Activated T-cell treated with anti-CD3 and anti-CD28 coated beads, Interleukin-2, amount 50 U/mL, for 48 hours (primary cell): ENCODE measurements around the gene HOXB1.

ENCODE experiments used
- DNase-seq, 2 experiments: peaks; one replicate each; pipeline ENCODE4 v3.0.0-alpha.2; 2020

Gene HOXB1

DNA sequence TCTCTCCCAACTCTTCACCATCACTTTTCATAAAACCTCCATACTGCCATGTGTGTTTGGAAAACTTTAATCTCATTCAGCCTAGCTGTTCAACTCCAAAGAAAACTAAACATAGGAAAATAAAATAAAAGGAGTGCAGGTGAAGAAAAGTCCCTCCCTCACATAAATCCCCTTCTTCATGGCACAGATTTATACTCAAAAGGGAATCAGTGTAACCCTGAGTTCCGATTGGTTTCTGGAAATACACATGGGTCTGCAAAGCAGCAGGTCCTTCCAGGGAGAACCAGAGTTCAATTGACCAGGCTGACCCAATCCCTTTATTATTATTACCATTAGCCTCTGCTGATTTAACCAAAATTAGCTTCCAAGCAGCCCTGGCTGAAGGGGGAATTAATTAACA lies 23.0 kb upstream of the HOXB1 start:
- no peak for DNase-seq

DNA sequence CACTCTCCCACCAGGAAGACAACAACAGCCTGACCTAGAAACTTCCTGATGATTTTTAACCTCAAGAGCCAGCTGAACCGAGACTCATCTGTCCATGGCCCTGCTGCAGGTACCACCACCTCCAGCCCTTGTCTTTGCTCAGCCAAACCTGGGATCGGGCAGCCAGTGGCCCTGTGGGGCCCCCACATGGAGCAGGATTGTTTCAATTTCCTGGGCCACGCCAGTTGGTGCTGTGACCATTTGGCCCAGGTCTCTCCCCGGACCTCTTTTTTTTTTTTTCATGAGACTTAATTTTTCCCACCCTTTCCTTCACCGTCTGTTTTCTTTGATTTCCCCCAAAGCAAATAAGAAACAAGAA lies 22.4 kb upstream of the HOXB1 start:
- DNase-seq = no peak

- DNase-seq = no peak
Observed at GRCh38 chr17:48552466-48553189, 21.8 kb upstream of the HOXB1 start.

DNA sequence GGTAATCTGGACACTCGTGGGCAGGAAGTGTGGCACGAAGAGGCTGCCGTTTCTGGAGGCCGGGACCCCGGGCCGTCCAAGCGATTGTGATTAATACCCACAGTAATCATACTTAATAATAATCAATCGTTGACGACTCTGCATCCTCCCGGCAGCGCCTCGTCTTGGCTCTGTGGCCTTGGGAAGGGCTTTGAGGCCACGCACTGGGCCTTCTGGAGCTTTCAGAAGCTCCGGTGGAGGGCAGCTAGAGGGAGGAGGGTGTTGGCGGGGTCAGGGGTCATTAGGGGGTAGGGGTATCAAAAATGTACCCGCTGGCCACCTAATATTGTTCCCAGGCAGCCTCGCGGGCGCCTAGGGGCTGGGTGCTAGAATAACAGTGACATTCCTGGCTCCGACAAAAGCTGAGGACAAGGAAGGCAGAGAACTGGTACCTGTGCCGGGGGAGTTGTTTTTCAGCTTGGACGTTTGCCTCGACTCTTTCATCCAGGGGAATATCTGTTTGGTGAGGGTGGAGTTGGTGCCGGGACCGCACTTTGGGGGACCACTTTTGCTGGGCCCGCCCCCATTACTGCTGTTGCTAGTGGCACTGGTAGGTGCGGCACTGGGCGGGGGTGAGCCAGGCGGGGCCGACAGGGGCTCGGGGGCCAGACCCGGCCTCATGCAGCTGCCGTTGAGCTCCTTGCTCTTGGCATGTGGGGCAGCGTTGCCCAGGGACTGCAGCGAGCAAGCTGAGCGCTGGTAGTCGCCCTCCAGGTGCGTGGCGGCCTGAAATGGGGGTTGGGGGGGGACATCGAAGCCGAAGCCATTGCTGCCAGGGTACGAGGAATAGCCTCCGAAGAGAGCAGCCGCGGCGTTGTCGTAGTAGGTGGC lies 21.0 kb upstream of the HOXB1 start:
- DNase-seq = no peak

DNA sequence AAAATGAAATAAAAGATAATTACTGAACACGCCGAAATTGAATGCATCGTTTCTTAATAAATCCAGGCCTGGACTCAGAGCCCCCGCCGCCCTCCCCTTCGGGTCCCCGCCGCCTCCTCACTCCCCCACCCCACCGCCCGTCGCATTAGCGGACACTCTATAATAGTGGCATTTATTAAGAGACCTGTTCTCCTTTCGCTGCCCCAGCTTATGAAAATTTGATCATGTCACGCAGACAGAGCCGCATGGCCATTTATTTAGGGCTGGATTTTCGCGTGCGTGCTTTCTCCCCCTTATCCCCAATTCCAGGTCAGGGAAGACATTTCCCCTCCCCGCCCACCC lies 20.4 kb upstream of the HOXB1 start:
- no peak for DNase-seq

DNA sequence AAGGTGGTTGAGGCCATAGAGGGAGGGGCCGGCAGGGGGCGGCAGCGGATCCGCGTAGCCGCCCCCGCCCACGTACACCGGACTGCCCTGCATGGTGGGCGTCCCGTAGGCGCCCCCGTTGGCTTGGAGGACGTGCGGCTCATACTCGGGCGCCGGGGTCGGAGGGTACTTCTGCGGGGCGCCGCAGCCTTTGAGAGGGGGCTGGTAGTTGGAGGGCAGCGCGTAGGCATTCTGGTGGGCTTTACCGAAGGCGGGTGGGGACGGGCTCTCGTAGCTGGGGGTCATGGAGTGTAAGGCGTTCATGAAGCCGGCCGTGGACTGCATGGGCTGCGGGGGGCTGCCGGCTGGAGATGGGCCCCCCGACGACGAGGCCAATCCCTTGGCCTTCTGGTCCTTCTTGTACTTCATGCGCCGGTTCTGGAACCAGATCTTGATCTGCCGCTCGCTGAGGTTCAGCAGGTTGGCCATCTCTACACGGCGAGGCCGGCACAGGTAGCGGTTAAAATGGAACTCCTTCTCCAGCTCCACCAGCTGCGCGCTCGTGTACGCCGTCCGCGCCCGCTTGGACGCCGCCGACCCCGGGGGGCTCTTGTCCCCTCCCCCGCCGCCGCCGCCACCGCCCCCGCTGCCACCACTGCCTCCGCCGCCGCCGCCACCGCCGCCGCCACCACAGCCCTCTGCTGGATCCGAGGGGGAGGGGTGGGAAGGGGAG lies 19.8 kb upstream of the HOXB1 start:
- DNase-seq = no peak

DNA sequence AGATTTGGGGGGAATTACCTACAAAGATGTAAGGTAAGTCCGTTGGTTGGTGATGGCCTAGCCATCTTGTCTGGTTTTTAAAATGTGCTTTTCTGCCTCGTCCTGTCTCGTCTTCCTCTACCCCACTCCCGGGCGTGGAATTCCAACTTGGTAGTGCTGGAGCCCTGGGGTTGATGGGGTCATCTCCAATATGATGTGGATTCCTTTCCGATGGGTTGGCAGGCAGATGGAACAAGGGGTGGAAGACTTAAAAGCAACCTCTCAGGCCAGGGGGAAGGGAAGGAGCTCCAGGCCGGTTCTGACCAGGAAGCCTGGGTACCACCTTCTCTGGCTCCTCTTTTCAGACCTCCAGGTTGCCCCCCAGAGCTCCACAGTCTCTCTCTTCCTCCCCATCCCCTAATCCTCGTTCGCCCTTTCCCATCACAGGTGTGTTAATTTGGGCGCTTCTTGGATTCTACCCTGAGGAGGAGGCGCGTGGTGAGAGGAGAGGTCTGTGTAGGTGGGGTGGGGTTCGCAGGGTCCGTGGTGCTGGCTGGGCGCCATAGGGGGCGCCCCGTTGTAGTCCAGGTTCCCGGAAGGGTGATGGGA lies 19.2 kb upstream of the HOXB1 start:
- DNase-seq = no peak

GRCh38 chr17:48549281-48549630 lies 18.4 kb upstream of the HOXB1 start:
- no peak for DNase-seq

- DNase-seq = no peak
Observed at GRCh38 chr17:48548523-48549280, 17.9 kb upstream of the HOXB1 start.

DNA sequence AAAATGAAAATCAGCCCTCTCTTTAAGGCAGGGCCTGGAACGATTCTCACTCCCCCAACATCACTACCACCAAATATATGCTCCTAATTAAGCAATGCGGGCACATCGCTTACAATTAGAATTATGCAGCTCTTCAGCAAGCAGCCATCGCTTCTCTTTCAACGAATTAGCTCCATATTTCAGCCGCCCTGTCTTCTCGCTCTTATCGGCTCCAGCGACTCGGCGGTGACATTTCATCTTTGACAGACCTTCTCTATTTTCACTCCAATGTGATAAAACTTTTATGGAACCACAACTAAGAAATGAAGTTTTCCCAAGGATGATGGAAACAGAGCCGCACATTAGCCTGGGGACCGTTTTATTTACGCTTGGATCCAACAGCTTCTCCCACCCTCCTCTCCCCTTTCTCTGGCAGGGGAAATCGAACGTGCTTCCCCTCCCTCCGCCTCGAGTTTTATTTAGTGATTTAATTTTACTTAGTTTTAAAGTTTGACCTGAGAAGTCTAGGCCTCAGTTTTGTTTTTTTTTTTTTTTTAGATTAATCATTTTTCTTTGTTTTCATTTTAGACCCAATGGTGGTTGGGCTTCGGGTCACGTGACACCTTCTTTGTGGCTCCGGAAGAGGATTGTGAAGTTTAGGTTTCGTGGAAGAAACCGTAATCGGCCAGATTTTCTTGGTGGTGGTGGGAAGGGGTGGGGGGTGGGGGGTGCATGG lies 17.2 kb upstream of the HOXB1 start:
- DNase-seq = peak; percentile 42

DNA sequence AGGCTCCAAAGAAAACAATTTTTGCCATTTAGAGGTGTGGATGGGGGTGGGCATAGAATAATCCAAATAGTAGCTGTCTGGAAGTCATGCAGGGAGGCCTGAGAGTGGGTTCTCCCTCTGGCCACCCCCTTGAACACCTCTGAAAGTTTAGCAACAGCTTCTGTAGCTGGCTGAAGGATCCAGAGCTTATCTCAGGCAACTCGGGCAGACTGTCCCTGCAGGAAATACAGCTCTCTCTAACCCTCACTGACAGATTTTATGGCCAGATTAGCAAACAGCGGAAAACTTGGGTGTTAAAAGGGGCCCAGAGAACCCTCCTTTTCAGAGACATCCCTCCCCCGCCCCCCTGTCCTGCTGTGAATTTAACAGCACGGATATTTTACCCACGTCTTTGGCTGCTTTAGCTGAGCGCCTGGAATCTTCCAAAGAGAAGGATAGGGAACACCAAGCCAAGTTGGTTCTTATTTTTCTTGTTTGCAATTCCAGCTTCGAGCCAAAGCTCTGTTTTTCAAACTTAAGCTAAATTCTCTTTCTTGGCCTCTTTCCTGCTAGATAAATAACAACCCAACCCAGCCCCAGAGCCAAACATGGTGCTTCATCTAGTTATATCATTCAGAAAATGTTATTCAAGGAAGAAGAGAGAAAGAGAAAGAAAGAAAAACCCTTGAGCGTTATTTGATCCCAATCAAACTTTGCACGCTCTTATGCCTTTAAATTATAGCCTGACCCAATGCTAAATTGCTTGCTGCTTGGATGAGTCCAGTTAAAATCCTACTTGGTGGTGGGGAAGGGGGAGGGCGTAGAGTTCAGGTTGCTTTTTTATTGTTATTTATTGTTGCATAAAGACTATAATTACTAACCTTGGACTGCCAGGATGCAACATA lies 16.4 kb upstream of the HOXB1 start:
- DNase-seq = no peak

DNA sequence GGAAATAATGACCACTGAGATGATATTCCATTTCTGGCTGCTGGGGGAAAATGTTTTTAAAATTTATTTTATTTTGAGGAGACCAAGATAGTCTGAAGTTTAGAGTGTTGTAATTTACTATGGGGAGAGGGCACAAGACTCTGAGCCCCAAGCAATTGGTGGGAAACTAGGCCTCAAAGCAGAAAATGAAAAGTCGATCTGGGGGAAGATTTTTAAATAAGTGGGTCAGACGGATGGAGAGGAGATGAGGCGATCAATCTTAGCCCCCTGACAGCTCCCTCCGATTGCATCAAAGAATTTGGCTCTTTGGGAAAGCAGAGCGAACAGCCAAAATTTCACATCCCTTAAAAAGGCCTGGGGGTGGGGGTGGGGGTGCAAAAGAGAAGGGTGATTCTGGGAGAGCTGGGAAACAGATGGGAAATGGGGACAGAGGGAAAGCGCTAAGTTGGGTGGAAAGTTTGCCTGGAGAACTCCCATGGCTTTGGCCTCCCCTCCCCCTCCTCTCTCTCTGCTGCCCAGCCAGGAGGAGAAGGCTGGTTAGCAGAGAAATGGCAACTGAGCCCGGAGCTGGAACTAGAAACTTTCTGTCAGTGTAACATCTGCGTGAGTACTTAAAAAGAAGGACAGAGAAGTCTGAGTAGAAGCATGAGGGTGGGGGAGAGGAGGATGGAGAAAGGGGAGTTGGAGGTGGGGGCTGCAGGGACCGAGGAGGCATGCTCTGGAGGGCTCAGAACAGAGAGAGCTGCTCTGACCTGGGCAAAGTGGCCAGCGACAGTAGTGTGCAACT lies 15.5 kb upstream of the HOXB1 start:
- DNase-seq = no peak

DNA sequence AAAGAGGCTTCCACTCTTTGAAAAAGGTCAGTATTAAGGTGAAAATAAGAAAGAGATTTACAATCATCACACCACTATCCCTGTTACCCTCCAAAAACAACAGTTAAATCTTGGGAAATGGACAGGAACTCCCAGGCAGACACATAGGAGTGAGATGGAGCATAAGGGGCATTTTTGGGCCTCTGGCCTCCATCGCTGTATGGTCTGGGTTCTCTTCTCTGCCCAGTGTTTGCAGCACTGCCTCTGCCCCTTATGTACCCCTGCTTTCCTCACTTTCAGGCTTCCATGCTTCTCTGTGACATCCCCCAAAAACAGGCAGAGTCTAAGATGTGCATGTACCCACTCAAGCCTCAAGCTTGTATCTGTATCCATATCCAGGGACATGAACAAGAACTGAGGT lies 14.7 kb upstream of the HOXB1 start:
- no peak for DNase-seq

- no peak for DNase-seq
Observed at GRCh38 chr17:48545022-48545375, 14.2 kb upstream of the HOXB1 start, which contains the start of gene HOXB2. Gene HOXB2 (minus strand): TSS chr17:48545109. CDS start chr17:48544911, 198 bp downstream.

DNA sequence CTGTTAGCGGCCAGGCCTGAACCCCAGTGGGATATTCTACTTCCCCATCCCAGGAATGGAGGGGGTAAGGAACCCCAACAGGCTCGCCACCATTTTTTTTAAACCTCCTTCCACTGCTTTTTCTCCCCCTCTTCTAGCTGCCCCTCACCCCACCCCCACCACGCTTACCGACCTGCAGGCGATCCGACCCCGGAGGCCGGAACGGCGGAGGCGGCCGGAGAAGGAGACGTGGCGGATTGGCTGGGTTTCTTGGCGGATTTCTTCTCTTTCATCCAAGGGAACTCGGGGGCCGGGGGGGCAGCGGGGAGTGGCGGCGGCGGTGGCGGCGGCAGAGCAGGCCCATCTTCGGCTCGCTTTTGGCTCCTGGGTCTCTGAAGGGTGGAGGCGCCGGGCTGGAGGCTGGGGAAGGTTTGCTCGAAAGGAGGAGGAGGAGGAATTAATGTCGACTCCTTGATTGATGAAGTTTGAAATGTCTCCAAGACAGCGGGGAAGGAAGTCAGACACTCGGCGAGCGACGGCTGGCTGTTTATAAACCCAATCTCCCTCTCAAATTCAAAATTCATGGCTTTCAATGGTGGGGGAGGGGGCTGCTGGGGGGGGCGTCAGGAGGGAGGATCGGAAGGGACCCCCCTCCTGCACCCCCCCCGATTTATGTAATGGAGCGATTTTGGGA lies 13.7 kb upstream of the HOXB1 start:
- peak; percentile 59 to 62 for DNase-seq

- peak; percentile 71 to 73 for DNase-seq
Observed at GRCh38 chr17:48543854-48544348, 13.1 kb upstream of the HOXB1 start.

- peak; percentile 77 to 82 for DNase-seq
Observed at GRCh38 chr17:48543107-48543853, 12.5 kb upstream of the HOXB1 start.

DNA sequence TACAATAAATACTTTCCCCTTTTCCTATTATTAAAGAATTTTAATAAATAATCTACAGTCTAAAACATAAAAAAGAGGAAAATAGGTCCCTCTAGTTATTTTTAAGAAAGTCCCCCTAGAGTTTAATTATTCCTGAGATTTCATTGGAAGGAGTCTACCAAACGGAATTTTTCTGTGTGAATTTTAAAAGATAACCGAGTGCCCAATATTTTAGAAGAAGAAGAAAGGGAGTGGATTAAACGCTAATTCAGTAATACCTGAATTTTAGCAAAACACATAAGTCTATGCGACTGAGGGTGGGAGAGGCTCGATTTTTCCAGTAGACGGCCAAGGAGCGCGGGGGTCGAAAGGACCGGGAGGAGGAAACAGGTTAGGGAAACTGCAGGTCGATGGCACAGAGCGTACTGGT lies 11.9 kb upstream of the HOXB1 start:
- DNase-seq = no peak
